Astrocyte (in vitro differentiated cells and primary cell): ENCODE results near the gene LDLRAD4. TPM values are rescaled to one million over a fixed set of nuclear protein-coding genes. Genes with fewer than 3 reads are reported as not detected.

Source experiments
- DNase-seq: peaks from one replicate; pipeline ENCODE4 v3.0.0-alpha.2; 2010; ENCODE audit warnings: low read depth
- FAIRE-seq: peaks from 2 replicates; lab custom pipeline; 2011; peaks lifted over from hg19 to GRCh38; lab: Jason Lieb, UNC
- H2AFZ ChIP-seq: 2 replicates; pipeline ENCODE4 v1.6.0; 2012; ENCODE audit warnings: low read depth, low read length, inconsistent platforms
- H3K27ac ChIP-seq: 2 replicates; pipeline ENCODE4 v1.5.1; 2011; ENCODE audit warnings: low read depth, low read length, inconsistent platforms
- H3K27me3 ChIP-seq: 2 replicates; pipeline ENCODE4 v1.6.0; 2011; ENCODE audit warnings: low read length, inconsistent platforms; ENCODE audit not compliant: insufficient read depth
- H3K36me3 ChIP-seq: 2 replicates; pipeline ENCODE4 v1.5.1; 2011; ENCODE audit warnings: low read length, inconsistent platforms; ENCODE audit not compliant: insufficient read depth
- H3K4me1 ChIP-seq: 2 replicates; pipeline ENCODE4 v1.5.1; 2011; ENCODE audit warnings: low read length, inconsistent platforms; ENCODE audit not compliant: insufficient read depth
- H3K4me2 ChIP-seq: 2 replicates; pipeline ENCODE4 v1.6.0; 2012; ENCODE audit warnings: low read length, inconsistent platforms
- H3K4me3 ChIP-seq: 2 replicates; pipeline ENCODE4 v1.5.1; 2011; ENCODE audit warnings: low read depth, mild to moderate bottlenecking, low read length, inconsistent platforms; ENCODE audit not compliant: insufficient read depth
- H3K79me2 ChIP-seq: 2 replicates; pipeline ENCODE4 v1.6.0; 2012; ENCODE audit warnings: mild to moderate bottlenecking, low read length, inconsistent platforms; ENCODE audit not compliant: insufficient read depth
- H3K9ac ChIP-seq: 2 replicates; pipeline ENCODE4 v1.6.0; 2012; ENCODE audit warnings: mild to moderate bottlenecking, low read length, inconsistent platforms
- H3K9me3 ChIP-seq: 2 replicates; pipeline ENCODE4 v1.5.1; 2012; ENCODE audit warnings: low read depth, mild to moderate bottlenecking, low read length, inconsistent platforms; ENCODE audit not compliant: insufficient read depth
- H4K20me1 ChIP-seq: 2 replicates; pipeline ENCODE4 v1.6.0; 2012; ENCODE audit warnings: low read length, inconsistent platforms; ENCODE audit not compliant: insufficient read depth
- H3K27ac Mint-ChIP-seq: one replicate; pipeline ENCODE4 v1.8.0; 2021; ENCODE audit warnings: mild to moderate bottlenecking, mixed read lengths; ENCODE audit not compliant: unreplicated experiment
- H3K27me3 Mint-ChIP-seq: one replicate; pipeline ENCODE4 v1.8.0; 2021; ENCODE audit warnings: low read depth, mixed read lengths; ENCODE audit not compliant: unreplicated experiment
- H3K36me3 Mint-ChIP-seq: one replicate; pipeline ENCODE4 v1.8.0; 2021; ENCODE audit warnings: low read depth, mixed read lengths; ENCODE audit not compliant: unreplicated experiment
- H3K4me1 Mint-ChIP-seq: one replicate; pipeline ENCODE4 v1.8.0; 2021; ENCODE audit warnings: low read depth, mixed read lengths; ENCODE audit not compliant: unreplicated experiment
- H3K4me3 Mint-ChIP-seq: one replicate; pipeline ENCODE4 v1.8.0; 2021; ENCODE audit warnings: mild to moderate bottlenecking, moderate library complexity, mixed read lengths; ENCODE audit not compliant: unreplicated experiment
- H3K9me3 Mint-ChIP-seq: one replicate; pipeline ENCODE4 v1.8.0; 2021; ENCODE audit warnings: mild to moderate bottlenecking, mixed read lengths; ENCODE audit not compliant: unreplicated experiment
- CTCF ChIP-seq: IDR thresholded peaks from 2 replicates; pipeline ENCODE4 v1.5.1; 2011; ENCODE audit warnings: low read depth, mild to moderate bottlenecking, inconsistent platforms, low read length, moderate library complexity; ENCODE audit not compliant: insufficient read depth
- EZH2 ChIP-seq: IDR thresholded peaks from 2 replicates; pipeline ENCODE4 v1.6.1; 2012; ENCODE audit warnings: mild to moderate bottlenecking, low read length, inconsistent platforms; ENCODE audit not compliant: insufficient read depth
- total RNA-seq: library from RNA; stranded (reverse); gene quantifications from 2 replicates; pipeline ENCODE4 v1.2.1, GENCODE V29; 2021

The LDLRAD4 gene
- total RNA-seq, 1 donor from 2014 or later, result 26.0 TPM

GRCh38 chr18:13414521-13414920 lies 196.0 kb downstream of the LDLRAD4 start:
- no peak overlapping the region for H3K9ac ChIP-seq
- DNase-seq (no peak), FAIRE-seq (no peak)
- H3K9me3 ChIP-seq, result peaks cover 4% of the 10 kb centered on the region
- no peaks in the 10 kb centered on the region for H3K36me3 ChIP-seq
- no peak overlapping the region for H3K4me2 ChIP-seq
- no peak overlapping the region for H3K4me3 ChIP-seq
- Mint-ChIP-seq H3K27me3 (no peaks in the 10 kb centered on the region), H3K4me1 (no peaks in the 10 kb centered on the region), H3K27ac (no peak overlapping the region), H3K4me3 (no peak overlapping the region), H3K9me3 (peaks cover 8% of the 10 kb centered on the region), H3K36me3 (peaks cover 36% of the 10 kb centered on the region)
- H3K4me1 ChIP-seq, result peaks cover 5% of the 10 kb centered on the region
- no peaks in the 10 kb centered on the region for H4K20me1 ChIP-seq
- H3K27ac ChIP-seq, result no peak overlapping the region
- H2AFZ ChIP-seq, result no peak overlapping the region
- H3K79me2 ChIP-seq, result no peaks in the 10 kb centered on the region
- no peak for TF ChIP-seq CTCF
- TF ChIP-seq EZH2, result no peak
- H3K27me3 ChIP-seq, result no peaks in the 10 kb centered on the region

GRCh38 chr18:13415736-13416135 lies 197.2 kb downstream of the LDLRAD4 start:
- Mint-ChIP-seq H3K27ac (no peak overlapping the region), H3K4me3 (no peak overlapping the region), H3K9me3 (peaks cover 8% of the 10 kb centered on the region), H3K36me3 (peaks cover 30% of the 10 kb centered on the region), H3K27me3 (no peaks in the 10 kb centered on the region), H3K4me1 (no peaks in the 10 kb centered on the region)
- DNase-seq, result no peak
- Histone ChIP-seq H3K9me3 (peaks cover 4% of the 10 kb centered on the region), H4K20me1 (no peaks in the 10 kb centered on the region), H3K4me2 (no peak overlapping the region), H3K36me3 (no peaks in the 10 kb centered on the region), H3K4me3 (no peak overlapping the region), H3K9ac (no peak overlapping the region), H3K4me1 (peaks cover 5% of the 10 kb centered on the region), H2AFZ (no peak overlapping the region), H3K27me3 (no peaks in the 10 kb centered on the region), H3K79me2 (no peaks in the 10 kb centered on the region), H3K27ac (no peak overlapping the region)
- FAIRE-seq, result no peak
- TF ChIP-seq CTCF, result no peak
- no peak for TF ChIP-seq EZH2

GRCh38 chr18:13416208-13416607 lies 197.6 kb downstream of the LDLRAD4 start:
- H3K27ac Mint-ChIP-seq, result no peak overlapping the region
- no peaks in the 10 kb centered on the region for H4K20me1 ChIP-seq
- peaks cover 30% of the 10 kb centered on the region for H3K36me3 Mint-ChIP-seq
- no peak overlapping the region for H3K4me2 ChIP-seq
- no peak for DNase-seq
- no peaks in the 10 kb centered on the region for H3K36me3 ChIP-seq
- H3K9ac ChIP-seq, result no peak overlapping the region
- no peak overlapping the region for H3K4me3 ChIP-seq
- H3K4me1 Mint-ChIP-seq, result no peaks in the 10 kb centered on the region
- peaks cover 4% of the 10 kb centered on the region for H3K9me3 ChIP-seq
- peaks cover 8% of the 10 kb centered on the region for H3K9me3 Mint-ChIP-seq
- no peak overlapping the region for H2AFZ ChIP-seq
- no peak overlapping the region for H3K4me3 Mint-ChIP-seq
- peaks cover 5% of the 10 kb centered on the region for H3K4me1 ChIP-seq
- TF ChIP-seq EZH2 (no peak), CTCF (no peak)
- no peaks in the 10 kb centered on the region for H3K27me3 ChIP-seq
- FAIRE-seq, result no peak
- H3K27me3 Mint-ChIP-seq, result no peaks in the 10 kb centered on the region
- H3K79me2 ChIP-seq, result no peaks in the 10 kb centered on the region
- H3K27ac ChIP-seq, result no peak overlapping the region
